ENCODE results near the gene PTPRCAP.
"Not testable (repeated sequence)": the region's sequence is repeated elsewhere in the genome, so short reads cannot be mapped to it uniquely, and the experiment has no call there.

Gene PTPRCAP

DNA sequence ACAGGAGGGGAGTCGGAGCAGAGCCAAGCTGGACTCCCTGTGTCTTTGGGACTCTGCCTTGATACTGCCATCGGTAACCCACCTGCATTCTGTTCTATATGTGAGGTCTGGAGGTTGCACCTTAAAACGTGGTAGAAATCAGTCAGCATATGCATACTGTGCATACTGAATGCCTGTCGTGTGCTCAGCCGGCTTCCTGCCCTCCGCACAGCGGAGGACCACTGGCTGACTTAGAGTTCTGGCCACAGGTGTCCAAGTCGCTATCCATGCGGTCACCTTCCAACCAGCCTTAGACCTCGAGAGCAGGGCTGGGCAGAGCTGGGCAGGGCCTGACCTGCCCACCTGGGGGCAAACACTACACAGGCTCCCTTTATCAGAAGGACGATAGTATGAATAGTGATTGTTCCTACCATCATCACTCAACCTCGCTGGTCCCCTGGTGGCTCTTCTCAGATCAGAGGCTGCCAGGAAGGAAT lies 29.8 kb downstream of the PTPRCAP start:
- no peak for DNase-seq

DNA sequence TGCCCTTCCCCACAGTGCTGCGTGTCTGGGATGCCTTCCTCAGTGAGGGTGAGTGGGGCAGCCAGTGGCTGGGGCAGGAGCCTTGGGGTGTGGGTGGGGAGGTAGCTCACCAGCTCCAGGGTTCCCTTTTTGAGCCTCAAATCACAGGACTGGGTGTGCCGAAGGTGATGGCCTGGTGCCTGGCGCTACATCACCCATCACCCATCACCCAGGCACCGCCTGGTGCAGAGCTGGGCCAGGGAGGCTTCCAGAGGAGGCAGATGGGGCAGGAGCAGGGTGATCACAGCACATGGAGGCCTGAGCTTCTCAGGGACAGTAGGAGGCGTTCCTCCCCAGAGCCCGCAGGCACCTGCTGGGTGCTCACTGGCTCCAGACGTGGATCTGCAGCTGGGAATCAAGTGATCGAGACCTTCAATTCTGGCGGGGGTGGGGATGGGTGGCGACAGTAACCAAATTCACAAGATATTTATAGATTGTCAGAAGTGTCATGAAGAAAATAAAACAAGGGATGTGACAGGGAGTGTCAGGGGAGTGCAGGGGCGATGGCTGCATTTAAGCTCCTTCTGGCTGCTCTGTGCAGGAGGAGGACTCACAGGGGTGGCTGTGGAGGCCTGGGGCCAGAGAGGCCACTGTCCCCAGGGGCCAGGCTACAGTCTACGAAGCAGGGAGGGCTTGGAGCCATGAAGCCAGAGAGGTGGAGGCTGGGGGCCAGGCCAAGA lies 30.4 kb downstream of the PTPRCAP start:
- no peak for DNase-seq

DNA sequence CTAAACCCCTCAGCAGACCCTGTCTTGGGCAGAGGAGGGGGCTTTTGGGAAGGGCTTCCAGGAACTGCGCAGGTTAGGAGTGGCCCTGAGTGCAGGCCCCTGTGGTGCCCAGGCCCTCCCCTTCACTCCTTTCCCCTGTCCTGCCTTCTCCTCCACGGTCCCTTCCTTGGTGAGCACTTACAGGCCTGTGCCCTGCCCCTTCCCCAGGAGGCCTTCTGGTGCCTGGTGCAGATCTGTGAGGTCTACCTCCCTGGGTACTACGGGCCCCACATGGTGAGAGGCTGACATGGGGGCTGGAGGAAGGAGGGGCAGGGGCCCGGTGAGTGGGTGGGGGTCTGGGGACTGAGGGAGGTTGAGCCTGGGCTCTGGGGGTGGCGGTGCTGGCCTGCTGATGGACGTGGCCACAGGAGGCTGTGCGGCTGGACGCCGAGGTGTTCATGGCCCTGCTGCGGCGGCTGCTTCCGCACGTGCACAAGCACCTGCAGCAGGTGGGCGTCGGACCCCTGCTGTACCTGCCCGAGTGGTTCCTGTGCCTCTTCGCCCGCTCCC lies 31.0 kb downstream of the PTPRCAP start:
- no peak for DNase-seq

DNA sequence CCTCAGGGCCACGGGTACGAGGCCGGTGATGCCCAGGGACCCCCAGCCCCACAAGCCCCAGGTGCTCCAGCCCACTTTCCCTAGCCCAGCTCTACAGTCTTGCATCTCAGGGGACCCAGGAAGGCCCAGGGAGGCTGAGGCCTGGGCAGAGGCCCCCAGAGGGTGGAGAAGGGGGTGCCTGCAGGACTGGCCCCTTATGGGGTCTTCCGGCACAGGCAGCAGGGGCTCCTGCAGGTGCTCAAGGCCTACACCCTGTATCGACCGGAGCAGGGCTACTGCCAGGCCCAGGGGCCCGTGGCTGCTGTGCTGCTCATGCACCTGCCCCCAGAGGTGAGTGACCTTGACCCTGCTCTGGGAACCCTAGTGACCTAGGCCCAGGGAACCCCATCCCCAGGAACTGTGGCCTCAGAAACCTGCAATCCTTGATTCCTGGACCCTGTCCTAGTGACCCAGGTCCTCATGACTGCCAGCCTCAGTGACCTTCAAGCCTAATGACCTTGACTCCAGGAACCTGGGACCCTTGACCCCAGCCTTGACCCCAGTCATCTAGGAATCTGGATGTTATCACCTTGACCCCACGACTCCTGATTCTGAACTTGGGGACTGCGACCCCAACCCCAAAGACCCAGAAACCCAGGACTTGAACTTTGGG lies 31.7 kb downstream of the PTPRCAP start:
- no peak for DNase-seq

DNA sequence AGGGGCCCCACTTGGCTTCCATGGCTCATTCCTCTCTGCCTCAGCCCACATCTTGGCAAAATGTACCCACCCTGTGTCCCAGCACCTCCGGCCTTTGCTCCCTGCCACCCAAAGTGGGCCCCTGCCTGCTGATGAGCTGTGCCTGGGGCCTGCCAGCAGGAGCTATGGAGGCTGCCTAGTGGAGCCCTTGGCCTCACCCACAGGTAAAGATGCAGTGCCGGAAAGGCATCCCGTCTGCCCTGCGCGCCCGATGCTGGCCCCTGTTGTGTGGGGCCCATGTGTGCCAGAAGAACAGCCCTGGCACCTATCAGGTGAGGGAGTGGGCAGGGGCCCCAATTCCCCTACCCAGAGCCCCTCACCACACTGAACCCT lies 32.3 kb downstream of the PTPRCAP start:
- no peak for DNase-seq

DNA sequence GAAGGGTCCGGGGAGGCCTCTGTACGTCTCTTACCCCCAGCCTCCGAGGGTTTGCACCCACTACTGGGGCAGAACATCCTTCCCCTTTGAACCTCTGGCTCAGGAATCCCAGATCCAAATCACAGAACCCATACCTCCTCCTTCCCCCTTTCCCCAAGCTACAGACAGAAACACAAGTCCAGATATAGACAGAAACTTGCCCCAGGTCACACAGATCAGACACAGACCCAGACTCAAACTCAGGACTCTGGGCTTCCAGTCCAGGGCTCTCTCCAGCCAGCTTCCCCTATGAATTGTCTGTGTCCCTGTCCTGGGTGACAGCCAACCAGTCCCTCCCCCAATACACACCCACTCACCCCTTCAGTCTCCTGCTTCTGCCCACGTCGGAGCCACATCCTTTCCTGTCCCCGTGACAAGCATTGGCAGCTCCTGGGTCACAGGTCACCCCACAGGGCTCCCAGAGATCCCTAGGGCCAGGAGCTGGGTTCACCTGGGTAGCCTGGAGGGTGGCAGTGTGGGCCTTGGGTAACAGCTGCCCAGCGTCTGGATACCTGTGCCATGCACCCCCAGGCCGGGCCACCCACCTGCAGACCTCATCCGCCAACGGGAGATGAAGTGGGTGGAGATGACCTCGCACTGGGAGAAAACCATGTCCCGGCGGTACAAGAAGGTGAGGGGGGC lies 32.8 kb downstream of the PTPRCAP start:
- DNase-seq = peak; percentile 64 to 80

DNA sequence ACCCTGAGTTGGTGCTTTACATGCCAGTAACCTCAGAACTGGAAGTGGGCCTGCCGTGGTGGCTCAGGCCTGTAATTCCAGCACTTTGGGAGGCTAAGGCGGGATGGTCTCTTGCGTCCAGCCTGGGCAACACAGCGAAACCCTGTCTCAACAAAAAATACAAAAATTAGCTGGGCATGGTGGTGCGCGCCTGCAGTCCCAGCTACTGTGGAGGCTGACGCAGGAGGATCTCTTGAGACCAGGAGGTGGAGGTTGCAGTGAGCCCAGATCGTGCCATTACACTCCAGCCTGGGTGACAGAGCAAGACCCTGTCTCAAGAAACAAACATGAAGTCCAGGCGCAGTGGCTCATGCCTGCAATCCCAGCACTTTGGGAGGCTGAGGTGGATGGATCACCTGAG lies 34.4 kb downstream of the PTPRCAP start:
- not testable (repeated sequence) for DNase-seq

DNA sequence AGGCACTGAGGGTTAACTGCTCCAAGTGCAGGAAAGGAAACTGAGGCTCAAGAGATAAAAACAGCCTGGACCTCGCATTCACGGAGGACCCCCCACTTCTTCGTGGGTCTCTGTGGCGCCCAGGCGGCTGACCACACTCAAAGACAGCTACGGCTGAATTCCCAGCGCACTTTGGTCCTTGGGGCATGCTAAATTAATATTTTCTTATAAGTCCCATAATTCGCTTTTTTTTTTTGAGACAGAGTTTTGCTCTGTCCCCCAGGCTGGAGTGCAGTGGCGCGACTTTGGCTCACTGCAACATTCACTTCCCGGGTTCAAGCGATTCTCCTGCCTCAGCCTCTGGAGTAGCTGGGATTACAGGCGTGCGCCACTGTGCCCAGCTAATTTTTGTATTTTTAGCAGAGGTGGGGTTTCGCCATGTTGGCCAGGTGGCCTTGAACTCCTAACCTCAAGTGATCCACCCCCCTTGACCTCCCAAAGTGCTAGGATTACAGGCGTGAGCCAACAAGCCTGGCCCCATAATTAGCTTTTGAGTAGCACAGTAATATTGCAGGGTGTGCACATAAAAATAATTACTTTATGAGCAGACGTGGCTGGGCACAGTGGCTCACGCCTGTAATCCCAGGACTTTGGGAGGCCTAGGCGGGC lies 35.2 kb downstream of the PTPRCAP start:
- not testable (repeated sequence) for DNase-seq

DNA sequence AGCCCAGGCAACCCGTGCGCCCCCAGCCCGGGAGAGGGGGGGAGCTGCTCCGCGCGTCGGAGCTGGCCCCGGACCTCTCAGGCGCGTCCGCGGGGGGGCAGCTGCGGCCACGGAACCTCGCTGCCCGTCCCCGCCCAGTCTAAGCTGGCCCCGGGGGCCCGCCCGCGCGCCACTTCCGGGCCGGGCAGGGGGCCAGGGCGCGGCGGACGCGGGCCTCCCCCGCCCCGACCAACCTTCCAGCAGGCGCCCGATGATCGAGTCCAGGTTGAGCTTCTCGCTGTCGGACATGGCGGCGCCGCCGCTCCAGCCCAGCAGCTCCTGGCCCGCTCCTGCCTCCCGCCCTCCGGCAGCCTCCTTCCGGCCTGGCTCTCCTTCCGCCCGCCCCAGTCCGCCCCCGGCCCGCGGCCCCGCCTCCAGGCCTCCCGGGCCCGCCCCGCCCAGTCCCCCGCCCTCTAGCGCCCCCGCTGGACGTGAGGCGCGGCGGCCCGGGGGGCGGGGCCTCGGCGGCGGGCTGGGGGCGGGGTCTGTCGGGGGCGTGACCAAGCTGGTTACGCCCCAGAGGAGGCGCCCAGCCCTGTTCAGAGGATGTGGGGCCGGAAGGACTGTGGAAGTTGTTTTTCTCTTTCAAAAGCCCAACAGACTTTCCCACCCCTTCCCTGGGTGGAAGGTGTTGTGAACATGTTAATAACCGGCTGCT lies 35.8 kb downstream of the PTPRCAP start, which contains the start of gene PPP1CA:
Gene PPP1CA, minus strand, starts transcription at position 364 of the 697 bp plus-strand sequence. Its CDS starts 76 bp downstream, at position 288.
- peak; percentile 80 to 91 for DNase-seq

DNA sequence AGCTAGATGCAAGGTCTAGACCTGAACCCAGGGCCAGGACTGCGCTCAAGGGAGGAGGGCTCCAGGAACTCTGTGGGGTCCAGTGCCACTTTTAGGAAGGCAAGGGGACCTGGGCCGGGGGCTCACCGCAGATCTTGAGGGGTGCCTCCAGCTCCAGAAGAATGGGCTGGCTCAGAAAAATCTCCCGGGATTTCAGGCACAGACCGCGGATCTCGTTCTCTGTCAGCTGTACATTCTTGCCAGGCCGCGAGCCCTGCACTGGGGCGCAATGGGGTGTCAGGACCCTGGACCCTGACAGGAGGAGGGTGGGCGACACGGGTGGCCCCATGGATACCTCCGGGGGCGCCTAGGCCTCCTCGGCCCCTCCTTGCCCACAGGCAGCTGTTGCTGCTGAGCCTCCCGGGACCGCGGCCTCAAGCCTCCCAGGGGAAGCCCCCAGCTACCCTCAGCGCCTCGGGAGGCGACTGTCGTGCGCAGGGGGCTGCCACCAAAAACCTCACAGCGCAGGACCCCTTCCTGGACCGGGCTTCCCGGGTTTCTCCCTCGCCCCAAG lies 36.5 kb downstream of the PTPRCAP start:
- no peak for DNase-seq

DNA sequence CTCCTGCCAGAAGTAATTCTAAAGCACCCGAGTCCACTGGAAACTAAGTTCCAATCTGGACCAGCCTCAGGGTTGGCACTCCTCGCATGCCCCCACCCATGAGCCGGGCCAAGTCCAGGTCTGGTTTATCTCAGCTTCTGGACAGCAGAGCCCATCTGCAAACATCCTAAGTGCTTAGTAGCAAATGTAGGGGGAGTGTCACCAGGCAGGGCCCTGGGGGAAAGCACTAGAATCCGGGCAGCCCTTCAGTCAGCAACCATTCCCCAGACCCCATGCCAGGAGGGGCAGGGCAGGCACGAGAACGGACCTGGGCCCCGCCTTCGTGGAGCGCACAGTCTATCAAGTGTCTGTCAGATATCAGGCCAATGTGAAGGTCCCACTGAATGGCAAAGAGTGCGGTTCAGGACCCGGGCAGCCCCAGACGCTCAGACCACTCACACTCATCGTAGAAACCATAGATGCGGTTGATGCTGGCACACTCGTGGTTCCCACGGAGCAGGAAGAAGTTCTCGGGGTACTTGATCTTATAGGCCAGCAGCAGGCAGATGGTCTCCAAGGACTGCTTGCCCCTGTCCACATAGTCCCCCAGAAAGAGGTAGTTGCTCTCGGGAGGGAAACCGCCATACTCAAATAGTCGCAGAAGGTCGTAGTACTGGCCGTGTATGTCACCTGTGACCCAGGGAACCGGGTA lies 37.1 kb downstream of the PTPRCAP start:
- no peak for DNase-seq

DNA sequence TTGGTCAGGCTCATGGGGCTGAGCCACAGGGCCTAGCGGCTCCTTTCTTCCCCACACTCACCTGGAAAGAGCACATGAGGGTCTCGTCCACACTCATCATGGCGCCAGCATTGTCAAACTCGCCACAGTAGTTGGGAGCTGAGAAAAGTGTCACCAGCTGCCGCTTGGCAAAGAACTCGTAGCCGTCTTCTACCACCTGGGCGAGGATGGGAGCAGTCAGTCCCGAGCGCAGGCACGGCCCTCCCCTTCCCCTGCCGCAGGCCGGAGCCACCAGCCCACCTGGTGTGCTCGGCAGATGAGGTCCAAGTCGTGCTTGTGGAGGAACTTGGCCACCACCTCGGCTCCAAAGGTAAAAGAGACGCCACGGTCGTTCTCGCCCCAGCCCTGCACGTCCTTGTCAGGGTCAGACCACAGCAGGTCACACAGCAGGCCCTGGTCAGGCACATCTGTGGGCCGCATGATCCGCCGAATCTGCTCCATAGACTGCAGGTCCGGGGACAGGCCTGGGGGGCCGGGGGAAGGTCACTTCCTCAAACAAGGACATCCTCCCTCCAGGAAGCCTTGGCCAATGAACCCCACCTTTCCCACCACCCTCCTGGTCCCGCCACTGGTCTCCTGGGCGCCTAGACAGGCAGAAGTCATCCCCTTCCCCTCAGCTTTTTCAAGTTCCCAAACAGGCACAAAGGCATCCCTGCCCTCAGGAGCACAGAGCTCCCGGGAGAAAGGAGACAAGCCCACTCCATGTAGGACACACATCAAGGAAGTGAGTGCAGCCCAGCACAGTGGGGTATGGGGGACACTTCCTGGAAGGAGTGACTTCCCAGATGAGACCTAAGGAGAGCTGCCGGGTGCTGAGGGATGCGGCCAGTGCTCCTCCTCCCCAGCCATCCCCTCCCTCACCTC lies 38.6 kb downstream of the PTPRCAP start:
- no peak for DNase-seq

DNA sequence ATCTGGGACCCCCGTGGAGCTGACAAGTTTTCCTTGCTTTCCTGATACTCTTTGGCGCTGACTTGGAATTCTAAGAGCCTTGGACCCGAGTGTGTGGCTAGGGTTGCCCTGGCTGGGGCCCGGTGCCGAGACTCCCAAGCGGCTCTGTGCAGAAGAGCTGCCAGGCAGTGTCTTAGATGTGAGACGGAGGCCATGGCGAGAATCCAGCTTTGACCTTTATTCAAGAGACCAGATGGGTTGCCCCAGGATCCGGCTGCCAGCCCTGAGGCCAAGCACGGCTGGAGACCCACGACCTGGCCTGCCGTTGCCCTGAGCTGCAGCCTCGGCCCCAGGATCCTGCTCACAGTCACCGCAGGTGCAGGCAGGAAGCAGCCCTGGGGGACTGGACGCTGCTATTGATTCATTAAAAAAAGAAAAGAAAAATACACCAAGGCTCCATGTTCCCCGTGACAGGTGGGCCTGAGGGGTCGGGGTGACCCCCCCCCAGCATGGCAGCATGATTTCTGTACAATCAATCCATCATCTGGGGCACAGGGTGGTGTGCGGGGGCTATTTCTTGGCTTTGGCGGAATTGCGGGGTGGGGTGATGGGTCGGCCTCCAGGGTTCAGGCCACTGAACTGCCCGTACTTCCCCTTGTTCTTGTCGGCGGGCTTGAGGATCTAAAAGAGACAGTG lies 39.4 kb downstream of the PTPRCAP start:
- no peak for DNase-seq

DNA sequence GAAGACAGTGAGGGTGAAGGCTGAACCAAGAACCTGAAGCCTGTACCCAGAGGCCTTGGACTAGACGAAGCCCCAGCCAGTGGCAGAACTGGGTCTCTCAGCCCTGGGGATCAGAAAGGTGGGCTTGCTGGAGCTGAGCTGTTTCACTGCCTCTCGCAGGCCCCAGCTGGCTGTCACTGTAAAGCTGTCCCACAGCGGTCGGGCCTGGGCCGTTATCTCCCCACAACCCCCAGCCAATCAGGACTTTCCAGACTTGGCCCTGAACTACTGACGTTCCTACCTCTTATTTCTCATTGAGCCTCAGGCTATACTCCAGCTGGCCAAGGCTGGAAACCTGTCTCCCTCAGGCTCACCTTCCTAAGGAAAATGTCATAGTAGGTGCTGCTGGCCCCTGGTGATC lies 39.9 kb downstream of the PTPRCAP start:
- DNase-seq = no peak

DNA sequence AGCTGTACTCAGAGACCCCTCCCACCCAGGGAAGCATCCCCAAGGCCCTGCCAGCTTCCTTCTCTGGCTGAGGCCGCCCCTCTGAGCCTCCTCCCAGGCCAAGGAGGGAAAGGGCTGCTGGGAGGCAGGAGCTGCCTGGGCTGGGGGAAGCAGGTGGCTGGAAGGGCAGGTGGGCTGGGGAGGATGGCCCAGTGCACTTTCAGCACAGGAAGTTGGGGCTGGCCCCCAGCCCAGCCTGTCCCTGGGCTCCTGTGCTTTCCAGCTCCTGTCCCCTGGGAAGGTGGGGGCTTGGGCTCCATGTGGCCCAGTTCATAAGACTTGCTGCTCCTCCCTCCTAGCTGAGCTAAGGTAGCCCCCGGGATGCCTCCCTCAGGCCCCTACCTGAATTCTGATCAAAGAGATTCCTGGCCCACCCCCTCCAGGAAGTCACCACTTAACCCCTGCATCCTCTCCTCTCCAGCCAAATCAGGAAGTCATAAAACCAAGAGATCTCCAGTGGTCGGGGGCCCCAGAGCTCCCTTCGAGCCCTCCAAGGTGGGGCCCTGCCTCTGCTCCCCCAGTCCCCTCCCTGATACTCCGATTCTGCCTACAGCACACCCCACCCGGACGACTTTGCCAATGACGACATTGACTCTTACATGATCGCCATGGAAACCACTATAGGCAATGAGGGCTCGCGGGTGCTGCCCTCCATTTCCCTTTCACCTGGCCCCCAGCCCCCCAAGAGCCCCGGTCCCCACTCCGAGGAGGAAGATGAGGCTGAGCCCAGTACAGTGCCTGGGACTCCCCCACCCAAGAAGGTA lies 40.7 kb downstream of the PTPRCAP start:
- no peak for DNase-seq

DNA sequence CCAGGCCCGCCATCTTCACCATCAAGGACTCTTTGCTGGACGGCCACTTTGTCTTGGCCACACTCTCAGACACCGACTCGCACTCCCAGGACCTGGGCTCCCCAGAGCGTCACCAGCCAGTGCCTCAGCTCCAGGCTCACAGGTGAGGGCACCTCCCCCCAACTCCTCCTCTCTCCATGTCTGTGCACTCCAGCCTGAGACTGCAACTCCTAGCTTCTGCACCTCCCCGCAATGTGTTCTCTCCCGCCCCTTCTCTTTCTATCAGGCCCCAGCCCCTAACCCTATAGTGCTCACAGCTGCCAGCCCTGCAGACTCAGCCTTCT lies 41.3 kb downstream of the PTPRCAP start:
- no peak for DNase-seq

DNA sequence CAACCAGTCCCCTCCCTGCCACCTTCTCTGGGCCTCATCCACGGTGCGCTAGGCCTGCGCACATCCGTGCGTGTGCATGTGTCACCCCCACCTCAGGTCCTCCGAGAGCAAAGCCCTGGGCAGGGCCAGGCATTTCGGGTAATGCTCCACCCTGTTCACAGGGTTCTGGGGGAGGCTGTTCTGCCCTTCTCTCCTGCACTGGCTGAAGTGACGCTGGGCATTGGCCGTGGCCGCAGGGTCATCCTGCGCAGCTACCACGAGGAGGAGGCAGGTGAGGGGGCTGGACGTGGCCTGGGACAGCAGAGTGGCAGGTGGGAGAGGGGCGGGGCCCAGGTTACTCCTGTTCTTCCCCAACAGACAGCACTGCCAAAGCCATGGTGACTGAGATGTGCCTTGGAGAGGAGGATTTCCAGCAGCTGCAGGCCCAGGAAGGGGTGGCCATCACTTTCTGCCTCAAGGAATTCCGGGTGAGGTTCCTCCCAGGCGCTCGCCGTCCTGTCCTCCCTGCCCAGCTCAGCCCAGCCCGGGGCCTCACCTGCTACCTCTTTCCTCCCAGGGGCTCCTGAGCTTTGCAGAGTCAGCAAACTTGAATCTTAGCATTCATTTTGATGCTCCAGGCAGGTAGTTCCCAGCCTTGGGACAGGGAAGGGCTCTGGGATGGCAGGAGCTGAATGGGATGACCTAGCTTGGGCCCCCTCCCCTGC lies 41.8 kb downstream of the PTPRCAP start:
- no peak for DNase-seq

DNA sequence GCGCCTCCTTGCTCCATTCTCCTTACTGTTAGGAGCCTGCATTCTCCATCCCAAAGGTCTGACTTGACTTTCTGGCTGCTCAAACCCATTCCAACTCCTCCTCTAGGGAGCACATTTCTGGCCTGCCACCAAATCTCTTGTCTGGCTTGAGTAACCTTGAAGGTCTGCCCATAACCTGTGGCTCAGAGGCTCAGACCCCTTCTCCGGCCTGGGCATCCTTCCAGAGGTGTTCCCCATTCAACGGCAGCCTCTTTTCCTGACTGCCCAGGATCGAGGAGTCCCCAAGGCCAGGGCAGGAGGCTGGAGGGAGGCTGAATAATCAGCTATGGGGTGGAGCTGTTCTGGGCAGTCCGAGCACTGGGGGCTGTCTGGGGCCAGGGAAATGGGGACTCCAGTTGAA lies 43.5 kb downstream of the PTPRCAP start:
- no peak for DNase-seq
